Loucy (cell line): ENCODE measurements around the gene IL20.
A peak's percentile ranks its signal among the peaks of the same experiment; 100 is the strongest.

Source experiments
- EZH2phosphoT487 ChIP-seq: fragments of 200-600 bp; IDR thresholded peaks from 2 replicates; pipeline ENCODE4 v1.6.1; 2018; ENCODE audit warnings: antibody characterized with exemption, mild to moderate bottlenecking, moderate library complexity, borderline replicate concordance
- TF ChIP-seq, protein P1 (sequence below): fragments of 200-600 bp; sonication (generic); conservative IDR thresholded peaks from 2 replicates; pipeline ENCODE4 v1.5.1; 2014; ENCODE audit warnings: mild to moderate bottlenecking, antibody characterized with exemption, low read length

DNA sequence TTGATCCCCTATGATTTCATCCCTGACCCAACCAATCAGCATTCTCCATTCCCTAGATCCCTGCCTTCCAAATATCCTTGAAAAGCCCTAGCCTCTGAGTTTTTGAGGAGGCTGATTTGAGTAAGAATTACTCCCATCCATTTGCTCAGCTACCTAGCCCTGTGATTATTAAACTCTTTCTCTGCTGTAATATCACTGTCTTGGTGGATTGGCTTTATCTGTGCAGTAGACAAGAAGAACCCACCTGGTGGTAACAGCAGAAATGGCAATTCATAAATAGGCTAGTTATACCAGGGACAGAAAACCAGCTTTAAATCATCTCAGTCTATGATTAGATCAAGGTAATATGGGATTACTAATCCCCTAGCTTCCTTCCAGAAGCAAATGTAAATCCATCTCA lies 13.0 kb downstream of the IL20 start:
- TF ChIP-seq, protein P1, sequence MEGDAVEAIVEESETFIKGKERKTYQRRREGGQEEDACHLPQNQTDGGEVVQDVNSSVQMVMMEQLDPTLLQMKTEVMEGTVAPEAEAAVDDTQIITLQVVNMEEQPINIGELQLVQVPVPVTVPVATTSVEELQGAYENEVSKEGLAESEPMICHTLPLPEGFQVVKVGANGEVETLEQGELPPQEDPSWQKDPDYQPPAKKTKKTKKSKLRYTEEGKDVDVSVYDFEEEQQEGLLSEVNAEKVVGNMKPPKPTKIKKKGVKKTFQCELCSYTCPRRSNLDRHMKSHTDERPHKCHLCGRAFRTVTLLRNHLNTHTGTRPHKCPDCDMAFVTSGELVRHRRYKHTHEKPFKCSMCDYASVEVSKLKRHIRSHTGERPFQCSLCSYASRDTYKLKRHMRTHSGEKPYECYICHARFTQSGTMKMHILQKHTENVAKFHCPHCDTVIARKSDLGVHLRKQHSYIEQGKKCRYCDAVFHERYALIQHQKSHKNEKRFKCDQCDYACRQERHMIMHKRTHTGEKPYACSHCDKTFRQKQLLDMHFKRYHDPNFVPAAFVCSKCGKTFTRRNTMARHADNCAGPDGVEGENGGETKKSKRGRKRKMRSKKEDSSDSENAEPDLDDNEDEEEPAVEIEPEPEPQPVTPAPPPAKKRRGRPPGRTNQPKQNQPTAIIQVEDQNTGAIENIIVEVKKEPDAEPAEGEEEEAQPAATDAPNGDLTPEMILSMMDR = peak; percentile 56
- TF ChIP-seq EZH2phosphoT487 = no peak
